Right lobe of liver (tissue), 4 donors: ENCODE results near the gene DNAH17.

Source experiments
- CTCF ChIP-seq, 4 donors: fragments of 200-600 bp in 3 of 4; fragments of 450-650 bp in 1 of 4; IDR thresholded peaks; one replicate each; pipeline versions ENCODE4 v1.5.1 to v1.8.0; 2016 to 2022; ENCODE audit warnings: antibody characterized with exemption in 4 of 4, mild to moderate bottlenecking in 2 of 4
- POLR2A ChIP-seq: fragments of 450-650 bp; IDR thresholded peaks from one replicate; pipeline ENCODE4 v1.6.1; 2017; ENCODE audit warnings: antibody characterized with exemption, mild to moderate bottlenecking
- donor health status: DM: no; HTN: no; CAD: no.
- donor health status: DM: no; HTN: no; CAD: no.
- donor health status: DM: no; HTN: yes; CAD: no.

- TF ChIP-seq POLR2A (no peak), CTCF (IDR thresholded peaks at IDR 0.05) (no peak)
Observed at GRCh38 chr17:78384479-78385175, 192.6 kb downstream of the DNAH17 start.
